ENCODE results near the gene SYP. TPM values are rescaled to one million over a fixed set of nuclear protein-coding genes. Genes with fewer than 3 reads are reported as not detected.
"Not testable (repeated sequence)": the region's sequence is repeated elsewhere in the genome, so short reads cannot be mapped to it uniquely, and the experiment has no call there.

Gene SYP
- total and polyA plus RNA-seq, 3 donors from 2014 or later = 1.7 to 3.4 (median 2.5) TPM

DNA sequence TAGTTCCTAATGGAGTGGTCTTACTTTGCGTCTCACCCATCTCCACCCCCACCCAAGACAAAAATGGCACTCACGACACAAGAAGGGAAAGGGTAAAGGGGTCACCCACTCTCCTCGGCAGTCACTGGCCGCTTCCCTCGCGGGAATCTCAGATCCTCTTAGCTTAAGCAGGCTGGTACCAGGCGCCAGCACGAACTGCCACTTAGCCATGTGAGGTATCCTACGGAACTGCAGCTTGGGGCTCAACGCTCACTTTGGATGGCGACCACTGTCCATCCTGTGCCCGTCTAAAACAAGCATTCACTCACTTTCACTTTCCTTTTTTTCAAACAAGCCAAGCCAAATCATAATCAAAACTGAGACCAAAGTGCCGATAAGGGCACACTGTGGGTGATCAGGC, 52.1 kb downstream of the SYP start:
- Histone ChIP-seq H3K27ac (no peak overlapping the region), H3K27me3 (no peaks in the 10 kb centered on the region), H3K4me3 (no peak overlapping the region), H3K9me3 (no peaks in the 10 kb centered on the region), H3K4me1 (no peaks in the 10 kb centered on the region), H3K36me3 (ENCODE audit: low read depth, missing control alignments) (no peaks in the 10 kb centered on the region)
- 92 to 93% methylated on average over 3 to 11 of the region's 13 CpGs for WGBS, 2 donors
- intact Hi-C loops (cut with DNase I; ENCODE audit: low total_unique reads) = no loop called here
- TF ChIP-seq, protein P1, sequence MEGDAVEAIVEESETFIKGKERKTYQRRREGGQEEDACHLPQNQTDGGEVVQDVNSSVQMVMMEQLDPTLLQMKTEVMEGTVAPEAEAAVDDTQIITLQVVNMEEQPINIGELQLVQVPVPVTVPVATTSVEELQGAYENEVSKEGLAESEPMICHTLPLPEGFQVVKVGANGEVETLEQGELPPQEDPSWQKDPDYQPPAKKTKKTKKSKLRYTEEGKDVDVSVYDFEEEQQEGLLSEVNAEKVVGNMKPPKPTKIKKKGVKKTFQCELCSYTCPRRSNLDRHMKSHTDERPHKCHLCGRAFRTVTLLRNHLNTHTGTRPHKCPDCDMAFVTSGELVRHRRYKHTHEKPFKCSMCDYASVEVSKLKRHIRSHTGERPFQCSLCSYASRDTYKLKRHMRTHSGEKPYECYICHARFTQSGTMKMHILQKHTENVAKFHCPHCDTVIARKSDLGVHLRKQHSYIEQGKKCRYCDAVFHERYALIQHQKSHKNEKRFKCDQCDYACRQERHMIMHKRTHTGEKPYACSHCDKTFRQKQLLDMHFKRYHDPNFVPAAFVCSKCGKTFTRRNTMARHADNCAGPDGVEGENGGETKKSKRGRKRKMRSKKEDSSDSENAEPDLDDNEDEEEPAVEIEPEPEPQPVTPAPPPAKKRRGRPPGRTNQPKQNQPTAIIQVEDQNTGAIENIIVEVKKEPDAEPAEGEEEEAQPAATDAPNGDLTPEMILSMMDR (IDR thresholded peaks at IDR 0.05) = no peak
- TF ChIP-seq POLR2A (IDR thresholded peaks at IDR 0.05) = no peak
- DNase-seq = no peak

GRCh38 chrX:49147282-49147681, 52.7 kb downstream of the SYP start:
- Histone ChIP-seq H3K4me1 (no peaks in the 10 kb centered on the region), H3K4me3 (no peak overlapping the region), H3K27ac (no peak overlapping the region), H3K27me3 (no peaks in the 10 kb centered on the region), H3K9me3 (no peaks in the 10 kb centered on the region), H3K36me3 (ENCODE audit: low read depth, missing control alignments) (no peaks in the 10 kb centered on the region)
- TF ChIP-seq POLR2A (IDR thresholded peaks at IDR 0.05) = no peak
- TF ChIP-seq, protein P1 (IDR thresholded peaks at IDR 0.05) = no peak
- 87 to 96% methylated on average over 5 to 8 of the region's 8 CpGs for WGBS, 2 donors
- DNase-seq = no peak
- intact Hi-C loops (cut with DNase I; ENCODE audit: low total_unique reads) = no loop called here

- H3K9me3 ChIP-seq; H3K27ac ChIP-seq; H3K4me3 ChIP-seq; H3K36me3 ChIP-seq (ENCODE audit: low read depth, missing control alignments); DNase-seq; intact Hi-C loops (cut with DNase I; ENCODE audit: low total_unique reads); H3K4me1 ChIP-seq; H3K27me3 ChIP-seq: not testable (repeated sequence)
- 90% methylated on average over 4 to 7 of the region's 7 CpGs for WGBS, 2 donors
These were observed 56.8 kb downstream of the SYP start for GRCh38 chrX:49143154-49143553.

GRCh38 chrX:49142264-49142663, 57.7 kb downstream of the SYP start:
- DNase-seq; intact Hi-C loops (cut with DNase I; ENCODE audit: low total_unique reads); H3K36me3 ChIP-seq (ENCODE audit: low read depth, missing control alignments); H3K9me3 ChIP-seq; H3K27ac ChIP-seq; H3K4me1 ChIP-seq; H3K4me3 ChIP-seq; H3K27me3 ChIP-seq: not testable (repeated sequence)
- TF ChIP-seq, protein P1 (IDR thresholded peaks at IDR 0.05) = peak in 2 of 3 experiments; percentile 16 to 39
- WGBS, 2 donors = 57 to 62% methylated on average over 6 to 9 of the region's 9 CpGs

GRCh38 chrX:49139713-49140112, 60.3 kb downstream of the SYP start:
- intact Hi-C loops (cut with DNase I; ENCODE audit: low total_unique reads) = no loop called here
- no peak overlapping the region for H3K4me3 ChIP-seq

More at GRCh38 chrX:49139713-49140112, 60.3 kb downstream of the SYP start:
- TF ChIP-seq, protein P1 (IDR thresholded peaks at IDR 0.05) = no peak
- no peak for TF ChIP-seq POLR2A (IDR thresholded peaks at IDR 0.05)
- no peaks in the 10 kb centered on the region for H3K27me3 ChIP-seq
- no peaks in the 10 kb centered on the region for H3K4me1 ChIP-seq
- H3K27ac ChIP-seq = no peak overlapping the region
- WGBS, 2 donors = 60 to 82% methylated on average over 4 of the region's 4 CpGs
- no peaks in the 10 kb centered on the region for H3K9me3 ChIP-seq
- no peak for DNase-seq
- no peaks in the 10 kb centered on the region for H3K36me3 ChIP-seq (ENCODE audit: low read depth, missing control alignments)

Small RNA genes lying within 50 kb of the gene (small RNA-seq; reads per million reads assigned to genes)
- gene RN7SL262P = 0 to 0.09 reads per million in 2 donors

Other genes starting within 250 kb of the SYP start
- gene OTUD5, start 242.6 kb downstream of the SYP start, total RNA-seq = 10 to 100 TPM; 74.3 to 77.1 TPM
- 36.2 TPM for gene OTUD5, start 242.6 kb downstream of the SYP start, polyA plus RNA-seq (ENCODE audit: insufficient read depth, low read depth, low replicate concordance)
- 1 to 10 TPM; 2.4 to 3.3 TPM for gene KCND1, start 228.3 kb downstream of the SYP start, total RNA-seq
- gene KCND1, start 228.3 kb downstream of the SYP start, polyA plus RNA-seq (ENCODE audit: insufficient read depth, low read depth, low replicate concordance) = 2.3 TPM
- 10 to 100 TPM; 76.4 to 88.9 TPM for gene GRIPAP1, start 197.9 kb downstream of the SYP start, total RNA-seq
- 44.4 TPM for gene GRIPAP1, start 197.9 kb downstream of the SYP start, polyA plus RNA-seq (ENCODE audit: insufficient read depth, low read depth, low replicate concordance)
- gene TFE3, start 156.8 kb downstream of the SYP start, total RNA-seq = 10 to 100 TPM; 53.9 to 66.0 TPM
- gene TFE3, start 156.8 kb downstream of the SYP start, polyA plus RNA-seq (ENCODE audit: insufficient read depth, low read depth, low replicate concordance) = 29.3 TPM
- 10 to 100 TPM; 11.0 to 11.2 TPM for gene CCDC120, start 141.2 kb downstream of the SYP start, total RNA-seq
- 7.5 TPM for gene CCDC120, start 141.2 kb downstream of the SYP start, polyA plus RNA-seq (ENCODE audit: insufficient read depth, low read depth, low replicate concordance)
- gene PRAF2, start 126.2 kb downstream of the SYP start, total RNA-seq = 10 to 100 TPM; 43.7 to 58.7 TPM
- gene PRAF2, start 126.2 kb downstream of the SYP start, polyA plus RNA-seq (ENCODE audit: insufficient read depth, low read depth, low replicate concordance) = 60.9 TPM
- 10 to 100 TPM; 43.2 to 52.0 TPM for gene WDR45, start 120.3 kb downstream of the SYP start, total RNA-seq
- 27.1 TPM for gene WDR45, start 120.3 kb downstream of the SYP start, polyA plus RNA-seq (ENCODE audit: insufficient read depth, low read depth, low replicate concordance)
- 10 to 100 TPM; 19.6 to 24.8 TPM for gene GPKOW, start 76.5 kb downstream of the SYP start, total RNA-seq
- gene GPKOW, start 76.5 kb downstream of the SYP start, polyA plus RNA-seq (ENCODE audit: insufficient read depth, low read depth, low replicate concordance) = 17.9 TPM
- 1 to 10 TPM; 1.1 to 3.1 TPM for gene MAGIX, start 37.4 kb downstream of the SYP start, total RNA-seq
- 0.90 TPM for gene MAGIX, start 37.4 kb downstream of the SYP start, polyA plus RNA-seq (ENCODE audit: insufficient read depth, low read depth, low replicate concordance)
- 10 to 100 TPM; 19.0 to 21.4 TPM for gene PLP2, start 28.3 kb downstream of the SYP start, total RNA-seq
- gene PLP2, start 28.3 kb downstream of the SYP start, polyA plus RNA-seq (ENCODE audit: insufficient read depth, low read depth, low replicate concordance) = 61.6 TPM
- 1 to 10 TPM; 6.1 to 9.9 TPM for gene PRICKLE3, start 13.8 kb downstream of the SYP start, total RNA-seq
- gene PRICKLE3, start 13.8 kb downstream of the SYP start, polyA plus RNA-seq (ENCODE audit: insufficient read depth, low read depth, low replicate concordance) = 2.7 TPM
- gene CACNA1F, start 33.1 kb upstream of the SYP start, total RNA-seq = under 1 TPM; 0.16 to 0.19 TPM
- gene CACNA1F, start 33.1 kb upstream of the SYP start, polyA plus RNA-seq (ENCODE audit: insufficient read depth, low read depth, low replicate concordance) = 0.24 TPM
- gene CCDC22, start 35.3 kb upstream of the SYP start, total RNA-seq = 10 to 100 TPM; 13.4 to 13.9 TPM
- gene CCDC22, start 35.3 kb upstream of the SYP start, polyA plus RNA-seq (ENCODE audit: insufficient read depth, low read depth, low replicate concordance) = 7.3 TPM
- 1 to 10 TPM; 1.1 to 2.5 TPM for gene FOXP3, start 64.5 kb upstream of the SYP start, total RNA-seq
- 2.2 TPM for gene FOXP3, start 64.5 kb upstream of the SYP start, polyA plus RNA-seq (ENCODE audit: insufficient read depth, low read depth, low replicate concordance)
- 10 to 100 TPM; 17.6 to 18.0 TPM for gene PPP1R3F, start 69.6 kb upstream of the SYP start, total RNA-seq
- gene PPP1R3F, start 69.6 kb upstream of the SYP start, polyA plus RNA-seq (ENCODE audit: insufficient read depth, low read depth, low replicate concordance) = 7.6 TPM
- gene GAGE10, start 103.5 kb upstream of the SYP start, total RNA-seq = not detected
- gene GAGE10, start 103.5 kb upstream of the SYP start, polyA plus RNA-seq (ENCODE audit: insufficient read depth, low read depth, low replicate concordance) = not detected
- gene GAGE12J, start 121.8 kb upstream of the SYP start, total RNA-seq = 1 to 10 TPM in 1 of 2 donors, not detected in 1; 8.5 TPM
- gene GAGE12J, start 121.8 kb upstream of the SYP start, polyA plus RNA-seq (ENCODE audit: insufficient read depth, low read depth, low replicate concordance) = 14.2 TPM
- 1 to 10 TPM; 2.0 to 5.1 TPM for gene GAGE13, start 131.4 kb upstream of the SYP start, total RNA-seq
- gene GAGE13, start 131.4 kb upstream of the SYP start, polyA plus RNA-seq (ENCODE audit: insufficient read depth, low read depth, low replicate concordance) = 15.5 TPM

Measured in testis (tissue), 3 donors.